ENCODE data around the gene MYPOP. TPM values are rescaled to one million over a fixed set of nuclear protein-coding genes. Genes with fewer than 3 reads are reported as not detected.

The MYPOP gene
- total RNA-seq, 1 experiment from 2014 or later: 9.0 TPM

- H4K91ac ChIP-seq (ENCODE audit: insufficient read length, low read depth, low read length): no peak overlapping the region
- no peak overlapping the region for H4K5ac ChIP-seq (ENCODE audit: insufficient read length, low read depth, low read length)
- no peak overlapping the region for H3T11ph ChIP-seq (ENCODE audit: low read length)
- no peak overlapping the region for H2BK120ac ChIP-seq (ENCODE audit: low read depth, low read length, poor library complexity, severe bottlenecking)
- H3K4me1 ChIP-seq (ENCODE audit: insufficient read depth, low read length): peaks cover 2% of the 10 kb centered on the region; the same call in 1 of the 2 replicates
- Mint-ChIP-seq H3K27ac (no peak overlapping the region), H3K27me3 (ENCODE audit: low read depth) (peaks cover 4% of the 10 kb centered on the region; the same call in 1 of the 2 replicates), H3K4me1 (peaks cover 42 to 57% of the 10 kb centered on the region in 2 experiments), H3K36me3 (ENCODE audit: insufficient read depth in 1 of 3, low read depth in 3 of 3) (peaks cover under 1 to 4% (median 4%) of the 10 kb centered on the region in 3 experiments; a peak in 3 of 7 replicates), H3K4me3 (no peak overlapping the region; a peak in 1 of 5 replicates), H3K9me3 (no peaks in the 10 kb centered on the region)
- no CpG with 5 or more reads among the region's 2 CpGs for WGBS (ENCODE audit: extremely low coverage, insufficient read length, low lambda C conversion rate)
- no peak overlapping the region for H3K9ac ChIP-seq (ENCODE audit: extremely low read depth, insufficient read length, low read length)
- no peaks in the 10 kb centered on the region for H3K27me3 ChIP-seq (ENCODE audit: insufficient read depth, low read length)
- H2BK5ac ChIP-seq (ENCODE audit: insufficient read length, low read length): no peak overlapping the region
- no peak overlapping the region for H2AK5ac ChIP-seq (ENCODE audit: insufficient read length, low read length)
- no peak overlapping the region for H3K27ac ChIP-seq (ENCODE audit: insufficient read length, low read depth, low read length)
- H3K23ac ChIP-seq (ENCODE audit: insufficient read length, low read depth, low read length): no peak overlapping the region
- H3K9me3 ChIP-seq (ENCODE audit: control insufficient read depth, low read depth, low read length): no peaks in the 10 kb centered on the region
- H3K23me2 ChIP-seq (ENCODE audit: insufficient read length, low read depth, low read length, poor library complexity, severe bottlenecking): peaks cover 17% of the 10 kb centered on the region
- H3K56ac ChIP-seq (ENCODE audit: insufficient read length, low read depth, low read length): no peak overlapping the region
- no peaks in the 10 kb centered on the region for H3K79me1 ChIP-seq (ENCODE audit: insufficient read depth, low read depth, low read length, poor library complexity, severe bottlenecking)
- H4K8ac ChIP-seq (replicated peaks; ENCODE audit: insufficient read length, low read depth, low read length): no peak overlapping the region
- TF ChIP-seq CTCF (conservative IDR thresholded peaks at IDR 0.05): no peak
- H2AFZ ChIP-seq (ENCODE audit: low read length): no peak overlapping the region
- no peak overlapping the region for H3K18ac ChIP-seq (ENCODE audit: insufficient read length, low read depth, low read length)
- H2BK12ac ChIP-seq (ENCODE audit: insufficient read length, low read depth, low read length): no peak overlapping the region
- H2BK20ac ChIP-seq (ENCODE audit: low read depth, low read length, poor library complexity, severe bottlenecking): no peak overlapping the region
- H2BK15ac ChIP-seq (ENCODE audit: low read depth, low read length): no peak overlapping the region
- H3K4ac ChIP-seq (ENCODE audit: low read depth, low read length): no peak overlapping the region
- H4K20me1 ChIP-seq (ENCODE audit: control insufficient read depth, insufficient read depth, insufficient read length): peaks cover 3% of the 10 kb centered on the region
- no peak overlapping the region for H3K14ac ChIP-seq (ENCODE audit: insufficient read depth, low read length)
- H3K4me2 ChIP-seq (ENCODE audit: insufficient read depth, insufficient read length, low read length): no peak overlapping the region
- no peaks in the 10 kb centered on the region for H3K79me2 ChIP-seq (ENCODE audit: insufficient read depth, low read length)
- DNase-seq: no peak
Measured at GRCh38 chr19:45879971-45880370, 22.4 kb downstream of the MYPOP start.
